ENCODE measurements around the gene ARSG. TPM values are rescaled to one million over a fixed set of nuclear protein-coding genes. Genes with fewer than 3 reads are reported as not detected.

ARSG gene
- total and polyA plus RNA-seq, 2 of the 13 experiments (the other 11 are each of a cell fraction or from before 2014, with no cell fraction given): 3.7 to 15.2 TPM

DNA sequence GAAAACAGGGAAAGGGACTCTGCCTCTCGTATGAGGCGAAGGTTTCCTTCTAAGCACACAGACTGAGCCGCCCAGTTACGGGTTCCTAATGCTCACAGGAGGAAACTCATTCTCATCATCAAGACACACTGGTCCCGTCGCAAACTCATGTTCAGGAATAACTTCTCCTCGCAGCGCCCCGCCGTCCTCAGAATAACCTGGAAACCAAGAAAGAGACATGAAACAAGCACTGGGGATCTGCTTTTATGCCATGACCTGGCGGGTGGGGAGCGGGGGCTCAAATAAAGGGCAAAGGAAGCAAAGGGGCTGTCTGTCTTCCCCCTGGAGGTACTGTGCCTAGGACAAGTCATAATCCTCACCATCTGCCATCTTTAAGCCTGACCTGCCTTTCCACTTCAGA lies 134.7 kb downstream of the ARSG start (continued):
- TF ChIP-seq DMTF1 (CRISPR knock-in tag; IDR thresholded peaks at IDR 0.05) (no peak), CBX1 (IDR thresholded peaks at IDR 0.05; ENCODE audit: low read depth) (no peak), GABPA (IDR thresholded peaks at IDR 0.05; ENCODE audit: low read depth, low read length) (no peak), GABPA (CRISPR knock-in tag; IDR thresholded peaks at IDR 0.05; ENCODE audit: low read depth) (no peak), REPIN1 (CRISPR knock-in tag; IDR thresholded peaks at IDR 0.05; ENCODE audit: borderline replicate concordance, low read depth) (no peak), ZBTB42 (CRISPR knock-in tag; IDR thresholded peaks at IDR 0.05) (no peak), GMEB1 (CRISPR knock-in tag; IDR thresholded peaks at IDR 0.05; ENCODE audit: borderline replicate concordance) (no peak), ZHX2 (IDR thresholded peaks at IDR 0.05; ENCODE audit: low read depth) (no peak), ZHX2 (CRISPR knock-in tag; IDR thresholded peaks at IDR 0.05; ENCODE audit: borderline replicate concordance) (no peak)
- TF ChIP-seq, protein P1, sequence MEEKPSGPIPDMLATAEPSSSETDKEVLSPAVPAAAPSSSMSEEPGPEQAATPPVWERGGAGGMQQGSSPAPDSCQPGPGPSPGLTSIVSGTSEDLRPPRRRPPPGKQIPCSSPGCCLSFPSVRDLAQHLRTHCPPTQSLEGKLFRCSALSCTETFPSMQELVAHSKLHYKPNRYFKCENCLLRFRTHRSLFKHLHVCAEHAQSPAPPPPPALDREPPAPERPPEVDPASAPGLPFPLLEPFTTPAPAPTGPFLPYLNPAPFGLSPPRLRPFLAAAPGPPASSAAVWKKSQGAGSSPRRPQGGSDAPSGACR (CRISPR knock-in tag; IDR thresholded peaks at IDR 0.05): no peak
- TF ChIP-seq, protein P2, sequence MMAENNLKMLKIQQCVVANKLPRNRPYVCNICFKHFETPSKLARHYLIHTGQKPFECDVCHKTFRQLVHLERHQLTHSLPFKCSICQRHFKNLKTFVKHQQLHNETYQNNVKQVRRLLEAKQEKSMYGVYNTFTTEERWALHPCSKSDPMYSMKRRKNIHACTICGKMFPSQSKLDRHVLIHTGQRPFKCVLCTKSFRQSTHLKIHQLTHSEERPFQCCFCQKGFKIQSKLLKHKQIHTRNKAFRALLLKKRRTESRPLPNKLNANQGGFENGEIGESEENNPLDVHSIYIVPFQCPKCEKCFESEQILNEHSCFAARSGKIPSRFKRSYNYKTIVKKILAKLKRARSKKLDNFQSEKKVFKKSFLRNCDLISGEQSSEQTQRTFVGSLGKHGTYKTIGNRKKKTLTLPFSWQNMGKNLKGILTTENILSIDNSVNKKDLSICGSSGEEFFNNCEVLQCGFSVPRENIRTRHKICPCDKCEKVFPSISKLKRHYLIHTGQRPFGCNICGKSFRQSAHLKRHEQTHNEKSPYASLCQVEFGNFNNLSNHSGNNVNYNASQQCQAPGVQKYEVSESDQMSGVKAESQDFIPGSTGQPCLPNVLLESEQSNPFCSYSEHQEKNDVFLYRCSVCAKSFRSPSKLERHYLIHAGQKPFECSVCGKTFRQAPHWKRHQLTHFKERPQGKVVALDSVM (CRISPR knock-in tag; IDR thresholded peaks at IDR 0.05): no peak
